Ramos (cell line): ENCODE measurements around the gene CATSPER4.

Source experiments
- in situ Hi-C: fragments of 300-500 bp; cut with MboI; formaldehyde crosslinking; loops from one replicate; pipeline ENCODE4 v1.14.3; 2022; ENCODE audit warnings: low sequenced_read_pairs; ENCODE audit not compliant: unreplicated experiment

Gene CATSPER4

DNA sequence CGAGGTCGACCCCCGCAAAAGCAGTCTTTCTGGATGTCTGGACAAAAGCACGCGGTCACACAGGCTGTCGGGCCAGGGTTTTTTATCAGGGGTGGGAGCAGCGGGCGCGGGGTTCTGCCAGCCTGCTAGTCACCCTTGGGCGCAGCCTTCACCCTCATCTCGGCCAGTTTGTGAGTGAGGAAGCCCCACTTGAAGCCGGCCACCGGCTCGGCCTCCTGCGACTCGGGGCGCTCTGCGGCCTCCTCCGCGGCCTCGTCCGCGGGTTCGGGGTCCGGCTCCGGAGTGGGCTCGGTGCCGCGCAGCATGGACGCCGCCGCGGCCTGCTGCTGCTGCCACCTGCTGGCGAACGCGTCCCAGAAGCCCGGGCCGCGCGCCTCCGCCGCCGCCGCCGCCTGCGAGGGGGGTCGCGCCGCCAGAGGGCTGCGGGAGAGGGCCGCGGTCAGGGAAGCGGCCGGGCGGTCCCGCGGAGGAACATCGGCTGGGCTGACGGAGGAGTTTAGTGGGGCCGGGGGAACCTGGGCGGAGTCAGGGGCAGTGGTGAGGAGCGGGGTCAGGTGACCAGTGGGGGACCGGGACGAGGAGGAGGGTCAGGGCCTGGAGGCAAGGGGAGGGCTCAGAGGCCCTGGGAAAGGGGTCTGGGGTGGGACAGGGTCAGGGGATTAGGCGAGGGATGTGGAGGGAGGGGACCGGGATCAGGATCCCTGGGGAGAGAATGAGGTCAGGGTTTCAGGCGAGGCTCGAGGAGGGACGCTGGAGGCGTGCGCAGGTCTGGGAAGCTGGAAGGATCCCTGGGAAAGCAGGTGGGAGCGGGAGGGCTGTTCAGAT, 26.2 kb upstream of the CATSPER4 start:
- in situ Hi-C loops, result no loop called here

- in situ Hi-C loops, result no loop called here
These were observed 25.2 kb upstream of the CATSPER4 start for GRCh38 chr1:26164861-26165842.

DNA sequence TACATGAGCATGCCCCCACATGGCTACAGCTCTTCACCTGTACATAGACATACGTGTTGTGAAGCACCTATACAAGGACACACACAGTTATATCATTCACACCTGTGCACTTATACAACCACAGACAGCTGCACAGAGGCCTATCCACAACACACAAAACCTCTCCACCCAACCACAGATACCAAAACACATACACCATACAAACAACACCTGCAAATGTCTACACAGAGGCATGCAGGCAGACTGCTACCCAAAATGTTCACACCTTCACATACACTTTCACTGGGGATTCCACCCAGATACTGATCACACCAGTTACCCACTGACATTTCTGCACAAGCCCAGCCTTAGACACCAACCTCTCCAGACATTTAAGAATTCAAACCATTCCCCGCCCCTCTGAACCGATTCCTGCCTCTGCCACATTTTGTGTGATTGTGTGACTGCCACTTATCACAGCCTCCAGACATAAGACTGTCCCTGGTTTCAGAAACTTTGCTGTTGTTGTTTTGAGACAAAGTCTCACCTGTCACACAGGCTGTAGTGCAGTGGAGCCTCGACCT, 23.6 kb upstream of the CATSPER4 start:
- in situ Hi-C loops, result no loop called here

- in situ Hi-C loops, result no loop called here
These were observed 21.8 kb upstream of the CATSPER4 start, which contains the start of gene C1orf232 for GRCh38 chr1:26168410-26169197. Gene C1orf232, minus strand, starts transcription at chr1:26168963. Its CDS starts 464 bp downstream, at chr1:26168499.

DNA sequence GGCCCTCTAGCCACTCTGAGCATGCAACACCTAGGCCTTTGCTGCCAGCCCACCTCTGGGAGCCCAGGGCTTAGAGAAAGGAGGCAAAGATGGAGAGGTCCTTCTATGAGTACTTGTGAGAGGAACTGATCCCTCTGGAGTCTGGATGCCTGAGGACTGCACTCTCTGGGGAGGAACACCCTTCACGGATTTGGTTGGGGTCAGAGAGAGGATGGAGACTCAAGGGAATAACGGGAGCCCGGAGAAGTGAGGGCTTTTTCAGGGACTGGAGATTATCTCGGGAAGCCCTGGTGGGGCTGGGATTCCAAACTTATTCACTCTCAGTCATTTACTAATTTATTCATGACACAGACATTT, 21.2 kb upstream of the CATSPER4 start:
- in situ Hi-C loops, result no loop called here

GRCh38 chr1:26169669-26170471, 20.5 kb upstream of the CATSPER4 start, which contains the start of gene ZNF593:
Gene ZNF593, plus strand, starts transcription at chr1:26169908. Its CDS starts 76 bp downstream, at chr1:26169984.
- in situ Hi-C loops, result no loop called here

DNA sequence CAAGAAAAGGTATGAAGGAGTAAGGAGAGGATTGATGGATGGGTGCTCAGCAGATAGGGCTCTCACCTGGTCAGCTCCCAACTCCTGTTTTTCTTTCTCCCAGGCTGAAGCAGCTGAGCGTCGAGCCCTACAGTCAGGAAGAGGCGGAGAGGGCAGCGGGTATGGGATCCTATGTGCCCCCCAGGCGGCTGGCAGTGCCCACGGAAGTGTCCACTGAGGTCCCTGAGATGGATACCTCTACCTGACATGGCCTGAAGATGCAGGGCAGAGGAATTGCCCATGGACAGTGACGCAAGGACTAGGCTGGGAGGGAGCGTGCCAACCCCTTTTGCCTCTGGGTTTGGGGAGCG, 20.0 kb upstream of the CATSPER4 start:
- in situ Hi-C loops, result no loop called here

DNA sequence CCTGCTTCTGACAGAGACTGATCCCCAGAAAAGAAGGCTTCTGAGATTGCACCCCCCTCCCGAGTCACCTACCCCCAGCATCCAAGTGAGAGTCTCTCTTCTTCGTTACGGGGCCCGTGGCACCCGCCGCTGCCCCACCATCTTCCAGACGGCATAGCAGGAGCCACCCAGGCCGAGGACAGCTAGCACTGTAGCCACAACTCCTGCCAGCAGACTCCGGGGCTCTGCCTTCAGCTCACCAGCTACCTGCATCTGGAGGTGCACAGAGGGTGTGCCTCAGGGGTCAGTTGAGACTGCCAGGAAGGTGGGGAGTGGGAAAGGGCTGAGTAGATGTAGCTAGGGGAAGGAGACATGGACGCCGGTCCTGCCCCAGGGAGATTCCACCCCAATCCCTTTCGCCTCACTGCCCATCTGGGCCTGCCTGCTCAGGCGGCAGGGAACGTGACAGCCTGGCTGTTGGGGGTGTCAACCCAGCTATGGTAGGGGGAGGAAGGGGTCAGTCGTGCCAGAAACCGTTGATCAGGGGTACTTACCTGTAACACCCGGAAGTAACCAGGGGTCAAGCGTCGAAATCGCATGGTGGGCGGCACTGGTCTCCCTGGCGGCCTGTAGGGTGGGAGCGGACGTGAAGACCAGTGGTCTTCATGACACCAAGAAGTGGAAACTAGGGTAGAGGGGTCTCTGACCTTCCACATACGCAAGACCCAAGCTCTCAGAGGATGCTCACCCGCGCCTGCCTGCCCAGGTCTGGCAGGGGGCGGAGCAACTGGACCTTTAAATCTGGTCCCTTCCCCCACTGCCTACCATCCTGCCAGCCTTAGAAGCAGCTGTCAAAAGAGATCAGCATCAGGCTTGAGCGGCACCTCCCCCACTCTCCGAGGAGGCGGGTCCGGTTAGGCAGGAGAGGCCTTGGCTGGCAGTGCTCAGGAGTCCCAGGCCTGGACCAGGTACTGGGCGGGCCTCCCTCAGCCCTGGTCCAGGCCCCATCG, 19.0 kb upstream of the CATSPER4 start, which contains the start of gene ZNF593OS:
ZNF593OS (minus strand) TSS at position 749 of the 989 bp plus-strand sequence; CDS start at position 578, 171 bp downstream.
- in situ Hi-C loops, result no loop called here

- in situ Hi-C loops, result no loop called here
These were observed 15.1 kb upstream of the CATSPER4 start for GRCh38 chr1:26175346-26175745.

DNA sequence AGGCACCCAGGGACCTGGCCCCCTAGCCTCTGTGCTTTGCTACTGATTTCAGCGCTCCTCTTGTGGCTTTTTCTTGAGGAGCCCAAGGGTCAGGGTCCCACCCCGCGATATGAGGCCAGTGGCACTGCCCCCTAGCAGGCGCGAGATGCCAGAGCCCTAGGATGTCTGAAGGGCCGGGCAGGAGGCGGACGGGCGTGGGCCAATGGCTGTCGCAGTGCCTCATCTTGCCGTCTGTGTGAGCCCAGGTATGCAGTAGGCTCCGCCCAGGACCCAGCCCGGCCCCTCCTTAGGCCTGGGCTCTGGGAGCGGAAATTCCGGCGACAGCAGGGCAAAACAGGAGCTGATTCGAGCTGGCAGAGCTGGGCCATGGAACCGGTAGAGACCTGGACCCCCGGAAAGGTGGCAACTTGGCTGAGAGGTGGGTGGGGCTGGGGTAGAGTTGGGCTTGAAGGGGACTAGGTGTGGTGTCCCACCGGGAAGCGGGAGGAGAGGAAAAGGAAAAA, 13.2 kb upstream of the CATSPER4 start, which contains the start of gene CNKSR1:
CNKSR1 (plus strand) TSS at position 310 of the 503 bp plus-strand sequence; CDS start at position 367, 57 bp downstream.
- in situ Hi-C loops, result no loop called here

- in situ Hi-C loops, result no loop called here
These were observed 10.3 kb upstream of the CATSPER4 start for GRCh38 chr1:26180010-26180506.

GRCh38 chr1:26181586-26182382, 8.6 kb upstream of the CATSPER4 start:
- in situ Hi-C loops, result no loop called here

DNA sequence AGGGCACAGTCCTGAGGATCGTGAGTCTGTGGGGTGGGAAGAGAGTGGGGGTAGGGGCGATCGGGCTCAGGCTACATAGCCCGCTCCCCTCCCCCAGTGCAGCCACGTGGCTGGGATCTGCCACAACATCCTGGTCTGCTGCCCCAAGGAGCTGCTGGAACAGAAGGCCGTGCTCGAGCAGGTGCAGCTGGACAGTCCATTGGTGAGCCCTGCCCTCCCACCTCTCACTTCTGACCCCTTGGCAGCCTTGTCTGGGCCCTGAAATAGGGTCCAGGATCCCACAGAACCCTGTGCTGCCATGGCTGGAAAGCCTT, 8.1 kb upstream of the CATSPER4 start:
- in situ Hi-C loops, result no loop called here

DNA sequence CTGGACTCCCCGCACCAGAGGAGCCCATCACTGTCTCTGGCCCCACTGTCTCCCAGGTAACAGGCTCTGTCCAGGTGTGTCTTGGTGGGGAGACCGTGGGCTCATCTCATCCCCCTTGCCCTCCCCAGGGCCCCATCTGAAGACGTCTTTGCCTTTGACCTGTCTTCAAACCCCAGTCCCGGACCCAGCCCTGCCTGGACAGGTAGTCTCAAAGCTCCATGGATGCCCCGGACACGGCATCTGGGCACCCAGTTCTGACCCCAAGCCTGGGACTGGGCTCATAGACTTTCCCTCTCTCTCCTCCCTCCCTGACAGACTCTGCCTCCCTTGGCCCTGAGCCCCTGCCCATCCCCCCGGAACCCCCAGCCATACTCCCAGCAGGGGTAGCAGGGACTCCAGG, 6.3 kb upstream of the CATSPER4 start:
- in situ Hi-C loops, result no loop called here

- in situ Hi-C loops, result no loop called here
These were observed 5.5 kb upstream of the CATSPER4 start for GRCh38 chr1:26184883-26185282.

DNA sequence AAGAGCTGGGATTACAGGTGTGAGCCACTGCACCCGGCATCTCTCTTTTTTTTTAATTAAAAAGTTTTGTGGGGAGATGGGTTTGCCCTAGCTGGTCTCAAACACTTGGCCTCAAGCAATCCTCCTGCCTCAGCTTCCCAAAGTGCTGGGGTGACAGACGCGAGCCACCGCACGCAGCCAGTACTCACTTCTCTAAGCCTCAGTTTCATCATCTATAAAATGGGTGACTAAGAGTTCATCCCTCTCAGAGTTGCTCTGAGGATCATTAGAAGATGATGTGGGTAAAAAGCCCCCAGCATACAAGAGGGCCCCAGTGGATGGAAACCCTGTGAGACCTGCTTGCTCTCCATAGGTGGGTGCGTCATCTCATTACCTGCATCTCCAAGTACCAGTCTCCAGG, 2.5 kb upstream of the CATSPER4 start:
- in situ Hi-C loops, result no loop called here

GRCh38 chr1:26188477-26188876, 1.9 kb upstream of the CATSPER4 start:
- in situ Hi-C loops, result no loop called here
